Lower lobe of right lung (tissue), 2 donors: ENCODE data around the gene DSG2. TPM values are rescaled to one million over a fixed set of nuclear protein-coding genes. Genes with fewer than 3 reads are reported as not detected.

Experiments used
- ATAC-seq, 2 donors: fragments of 200-7000 bp; cut with Tn5 transposase; one replicate each; pipeline ENCODE4 v1.9.1; 2020 to 2022; ENCODE audit warnings: mild to moderate bottlenecking in 2 of 2, moderate library complexity in 2 of 2
- DNase-seq: peaks from one replicate; pipeline ENCODE4 v3.0.0-alpha.2; 2020
- H3K27ac ChIP-seq: fragments of 200-600 bp; one replicate; pipeline ENCODE4 v1.8.0; 2022
- H3K27me3 ChIP-seq: fragments of 200-600 bp; one replicate; pipeline ENCODE4 v1.8.0; 2022; ENCODE audit warnings: low read depth
- H3K36me3 ChIP-seq: fragments of 200-600 bp; one replicate; pipeline ENCODE4 v1.8.0; 2022; ENCODE audit warnings: mild to moderate bottlenecking
- H3K4me1 ChIP-seq: fragments of 200-600 bp; one replicate; pipeline ENCODE4 v1.8.0; 2022
- H3K4me3 ChIP-seq: fragments of 200-600 bp; one replicate; pipeline ENCODE4 v1.8.0; 2022; ENCODE audit warnings: mild to moderate bottlenecking
- H3K9me3 ChIP-seq: fragments of 200-600 bp; one replicate; pipeline ENCODE4 v1.8.0; 2022
- intact Hi-C: fragments of 100-400 bp; cut with DNase I; formaldehyde crosslinking; loops from one replicate; pipeline ENCODE4 v1.11.0; 2022
- long read RNA-seq: library from polyadenylated mRNA; unstranded; transcript quantifications from one replicate; pipeline ENCODE4 v2.0.0, GENCODE V29; 2021
- total RNA-seq: library from RNA; stranded (reverse); fragmentation: NEBNext Ultra II Directional; extraction: Animal tissue kit (Norgen Biotek cat#: 25700); gene quantifications from one replicate; pipeline ENCODE4 v1.2.1, GENCODE V29; 2021
- TF ChIP-seq, protein P1 (sequence below): fragments of 200-600 bp; IDR thresholded peaks from one replicate; pipeline ENCODE4 v1.8.0; 2022; ENCODE audit warnings: antibody characterized with exemption, mild to moderate bottlenecking
- donor health status: DM: no; HTN: yes; CAD: no; lungs with severe emphysema.

DSG2 gene
- total RNA-seq: 27.6 TPM
- long read RNA-seq, full-length matches to known transcripts: 21 of 33 reads
- long read RNA-seq, partial matches to known transcripts: 5 of 33 reads
- long read RNA-seq, other reads (novel, unspliced or antisense): 7 of 33 reads

DNA sequence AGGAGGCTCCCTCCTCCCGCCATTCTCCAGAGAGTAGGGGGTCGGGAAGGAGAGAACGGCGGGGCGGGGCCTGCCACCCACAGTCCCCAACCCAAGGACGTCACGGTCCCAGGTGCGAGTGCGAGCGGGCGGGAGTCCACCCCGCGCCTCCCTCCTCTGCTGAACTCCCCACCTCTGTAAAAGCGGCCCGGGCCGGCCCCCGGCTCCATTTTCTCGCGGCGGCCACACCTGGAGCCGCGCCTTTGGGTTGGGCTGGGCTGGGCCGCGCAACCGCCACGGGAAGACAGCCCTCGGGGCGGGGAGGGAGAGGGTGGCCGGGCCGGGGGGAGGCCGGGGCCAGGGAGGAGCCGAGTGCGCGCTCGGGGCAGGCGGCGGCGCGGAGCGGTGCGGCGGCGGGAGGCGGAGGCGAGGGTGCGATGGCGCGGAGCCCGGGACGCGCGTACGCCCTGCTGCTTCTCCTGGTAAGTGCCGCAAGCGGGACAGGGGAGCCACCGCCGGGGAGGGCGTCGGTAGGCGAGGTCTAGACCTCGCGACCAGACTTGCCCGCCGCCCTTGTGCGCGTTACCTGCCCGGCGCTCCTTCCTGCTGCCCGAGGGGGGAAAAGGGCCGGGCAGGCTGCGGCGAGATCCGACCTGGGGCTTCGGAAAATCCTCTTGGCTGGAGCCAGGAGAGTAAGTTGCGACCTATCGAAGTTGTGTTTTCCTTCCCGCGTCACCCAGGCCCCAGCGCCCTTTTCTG is at the start of gene DSG2:
TSS of gene DSG2 (plus strand) at position 342 of the 738 bp plus-strand sequence. CDS start at position 417, 75 bp downstream.
- DNase-seq (peak; percentile 84), ATAC-seq (peak; percentile 98)
- Histone ChIP-seq H3K9me3 (no peaks in the 10 kb centered on the region), H3K4me3 (peak within 1 kb of the TSS; percentile 61), H3K27ac (peak within 1 kb of the TSS; percentile 77), H3K4me1 (peaks cover 8% of the 10 kb centered on the region), H3K36me3 (no peaks in the 10 kb centered on the region), H3K27me3 (peaks cover 42% of the 10 kb centered on the region)
- TF ChIP-seq, protein P1, sequence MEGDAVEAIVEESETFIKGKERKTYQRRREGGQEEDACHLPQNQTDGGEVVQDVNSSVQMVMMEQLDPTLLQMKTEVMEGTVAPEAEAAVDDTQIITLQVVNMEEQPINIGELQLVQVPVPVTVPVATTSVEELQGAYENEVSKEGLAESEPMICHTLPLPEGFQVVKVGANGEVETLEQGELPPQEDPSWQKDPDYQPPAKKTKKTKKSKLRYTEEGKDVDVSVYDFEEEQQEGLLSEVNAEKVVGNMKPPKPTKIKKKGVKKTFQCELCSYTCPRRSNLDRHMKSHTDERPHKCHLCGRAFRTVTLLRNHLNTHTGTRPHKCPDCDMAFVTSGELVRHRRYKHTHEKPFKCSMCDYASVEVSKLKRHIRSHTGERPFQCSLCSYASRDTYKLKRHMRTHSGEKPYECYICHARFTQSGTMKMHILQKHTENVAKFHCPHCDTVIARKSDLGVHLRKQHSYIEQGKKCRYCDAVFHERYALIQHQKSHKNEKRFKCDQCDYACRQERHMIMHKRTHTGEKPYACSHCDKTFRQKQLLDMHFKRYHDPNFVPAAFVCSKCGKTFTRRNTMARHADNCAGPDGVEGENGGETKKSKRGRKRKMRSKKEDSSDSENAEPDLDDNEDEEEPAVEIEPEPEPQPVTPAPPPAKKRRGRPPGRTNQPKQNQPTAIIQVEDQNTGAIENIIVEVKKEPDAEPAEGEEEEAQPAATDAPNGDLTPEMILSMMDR: no peak
- intact Hi-C loops: no loop called here

DNA sequence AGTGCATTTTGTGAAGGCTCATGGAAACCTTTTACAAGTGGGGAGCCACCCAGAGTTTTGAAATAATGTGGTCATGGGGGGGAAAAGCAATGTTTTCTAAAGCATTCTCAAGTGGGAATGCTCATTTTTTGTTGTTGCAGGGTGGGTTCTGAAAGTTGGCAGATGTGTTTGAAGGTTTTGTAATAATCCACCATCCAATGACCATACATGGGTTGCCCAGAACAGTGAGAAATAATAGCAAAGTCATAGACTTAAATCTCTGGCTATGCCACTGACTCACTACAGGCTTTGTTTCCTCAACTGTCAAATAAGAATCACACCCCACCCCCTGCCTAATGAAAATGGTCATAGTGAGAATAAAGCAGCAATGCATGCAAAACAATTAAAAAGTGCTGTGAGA is 47.6 kb upstream of the DSG2 start:
- TF ChIP-seq, protein P1: no peak
- intact Hi-C loops: no loop called here
- H3K9me3 ChIP-seq: no peaks in the 10 kb centered on the region
- DNase-seq (no peak), ATAC-seq (no peak)
- no peaks in the 10 kb centered on the region for H3K27me3 ChIP-seq
- H3K4me3 ChIP-seq: no peak overlapping the region
- H3K27ac ChIP-seq: no peak overlapping the region
- no peaks in the 10 kb centered on the region for H3K4me1 ChIP-seq
- no peaks in the 10 kb centered on the region for H3K36me3 ChIP-seq

DNA sequence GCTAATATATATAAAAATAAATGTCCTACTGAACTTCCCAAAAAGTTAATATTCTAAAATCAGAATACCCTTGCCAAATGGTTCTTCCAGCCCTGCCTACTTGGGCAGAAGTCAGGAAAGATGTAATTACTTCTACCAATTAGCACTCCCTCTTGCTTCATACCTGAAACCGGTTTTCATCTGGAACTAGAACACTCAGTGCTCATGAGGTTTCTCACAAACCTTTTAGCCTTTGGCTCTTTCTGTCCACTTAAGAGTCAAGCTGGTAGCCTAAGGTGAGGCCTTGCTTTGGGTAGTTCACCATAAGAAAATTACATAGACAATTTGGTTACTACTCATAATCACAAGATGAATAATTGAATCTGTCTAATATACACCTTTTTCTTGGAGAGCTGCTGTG is 46.4 kb upstream of the DSG2 start:
- Histone ChIP-seq H3K27me3 (no peaks in the 10 kb centered on the region), H3K36me3 (no peaks in the 10 kb centered on the region), H3K9me3 (no peaks in the 10 kb centered on the region), H3K4me3 (no peak overlapping the region), H3K4me1 (no peaks in the 10 kb centered on the region), H3K27ac (no peak overlapping the region)
- intact Hi-C loops: no loop called here
- DNase-seq (no peak), ATAC-seq (no peak)
- TF ChIP-seq, protein P1: no peak

DNA sequence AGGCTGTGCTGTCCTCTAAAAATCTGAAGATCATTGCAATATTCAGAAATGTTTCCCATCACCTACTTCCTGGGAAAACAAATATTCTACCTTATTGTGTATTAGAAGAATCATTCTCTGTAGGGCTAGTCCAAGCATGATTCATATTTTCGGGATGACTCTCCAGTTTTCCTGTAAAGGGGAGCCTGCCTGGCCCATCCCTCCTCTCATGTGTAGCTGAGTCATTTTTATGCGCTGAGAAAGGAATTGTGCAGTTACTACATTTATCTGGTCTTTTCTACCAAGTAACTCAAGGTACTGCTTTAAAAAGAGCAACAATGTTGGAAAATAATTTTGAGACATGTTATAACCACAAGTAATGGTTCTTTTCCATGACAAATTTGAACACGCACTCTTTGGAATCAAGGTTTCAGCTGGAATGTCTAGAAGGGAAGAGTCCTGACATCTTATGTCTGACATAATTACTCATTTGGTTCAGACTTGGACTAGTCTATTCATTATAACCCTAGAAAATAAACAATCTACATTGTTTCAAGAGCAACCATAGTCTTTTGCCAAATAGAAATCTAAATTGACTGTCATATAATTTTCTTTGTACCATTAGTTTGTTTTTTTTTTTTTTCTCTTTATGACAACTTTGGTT is 43.8 kb upstream of the DSG2 start:
- ATAC-seq: no peak
- no peaks in the 10 kb centered on the region for H3K9me3 ChIP-seq

DNA sequence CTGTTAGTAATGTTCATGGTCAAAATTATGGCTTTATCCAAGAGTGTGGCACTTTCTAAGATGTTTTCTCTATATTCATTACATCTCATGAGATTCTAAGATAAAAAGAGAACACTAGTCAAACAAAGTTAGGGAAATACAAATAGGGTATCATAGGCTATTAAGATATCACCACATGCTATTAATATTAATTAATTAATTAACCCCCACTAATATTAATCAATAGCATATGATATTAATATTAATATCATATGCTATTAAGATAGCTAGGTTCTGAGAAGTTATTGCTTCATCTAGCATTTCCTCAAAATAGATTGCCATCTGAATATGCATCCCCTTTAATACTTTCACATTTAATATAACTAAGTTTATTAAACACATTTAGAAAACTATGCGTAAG is 28.3 kb upstream of the DSG2 start:
- no peaks in the 10 kb centered on the region for H3K36me3 ChIP-seq
- H3K27me3 ChIP-seq: no peaks in the 10 kb centered on the region
- no peak overlapping the region for H3K27ac ChIP-seq
- H3K4me1 ChIP-seq: no peaks in the 10 kb centered on the region
- ATAC-seq: no peak
- no peak for DNase-seq
- H3K9me3 ChIP-seq: no peaks in the 10 kb centered on the region
- H3K4me3 ChIP-seq: no peak overlapping the region
- intact Hi-C loops: no loop called here
- TF ChIP-seq, protein P1: no peak

More for the DNA sequence above, 43.8 kb upstream of the DSG2 start:
- Histone ChIP-seq H3K4me3 (no peak overlapping the region), H3K27ac (no peak overlapping the region), H3K4me1 (no peaks in the 10 kb centered on the region), H3K36me3 (no peaks in the 10 kb centered on the region), H3K27me3 (no peaks in the 10 kb centered on the region)
- DNase-seq: no peak
- intact Hi-C loops: no loop called here
- TF ChIP-seq, protein P1: no peak
